ENCODE measurements around the gene E2F8.

Gene E2F8

DNA sequence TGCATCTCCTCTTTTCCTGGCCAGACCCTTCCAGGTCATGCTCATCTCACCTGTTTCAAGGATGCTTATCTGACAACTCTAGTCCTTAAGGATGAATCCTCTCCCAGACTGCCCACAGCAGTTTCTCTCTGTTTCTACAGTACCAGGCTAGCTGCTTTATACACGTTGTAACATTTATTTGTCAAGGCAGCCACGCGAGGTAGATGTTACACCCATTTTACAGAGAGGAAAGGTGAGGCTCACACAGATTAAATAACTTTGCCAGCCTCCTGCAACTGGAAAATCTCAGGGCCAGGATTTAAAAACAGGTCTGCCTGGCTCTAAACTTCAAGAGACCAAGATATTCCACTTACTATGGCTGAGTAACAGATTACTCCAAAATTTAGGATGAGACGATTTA lies 45.7 kb upstream of the E2F8 start:
- no peak overlapping the region for H3K9ac ChIP-seq (ENCODE audit: low read length)
- H3K27me3 ChIP-seq (ENCODE audit: low read depth, low read length) = 0 out of 2 replicates have a peak, but pooled peaks cover 6% of the 10 kb centered on the region
- TF ChIP-seq, protein P1, sequence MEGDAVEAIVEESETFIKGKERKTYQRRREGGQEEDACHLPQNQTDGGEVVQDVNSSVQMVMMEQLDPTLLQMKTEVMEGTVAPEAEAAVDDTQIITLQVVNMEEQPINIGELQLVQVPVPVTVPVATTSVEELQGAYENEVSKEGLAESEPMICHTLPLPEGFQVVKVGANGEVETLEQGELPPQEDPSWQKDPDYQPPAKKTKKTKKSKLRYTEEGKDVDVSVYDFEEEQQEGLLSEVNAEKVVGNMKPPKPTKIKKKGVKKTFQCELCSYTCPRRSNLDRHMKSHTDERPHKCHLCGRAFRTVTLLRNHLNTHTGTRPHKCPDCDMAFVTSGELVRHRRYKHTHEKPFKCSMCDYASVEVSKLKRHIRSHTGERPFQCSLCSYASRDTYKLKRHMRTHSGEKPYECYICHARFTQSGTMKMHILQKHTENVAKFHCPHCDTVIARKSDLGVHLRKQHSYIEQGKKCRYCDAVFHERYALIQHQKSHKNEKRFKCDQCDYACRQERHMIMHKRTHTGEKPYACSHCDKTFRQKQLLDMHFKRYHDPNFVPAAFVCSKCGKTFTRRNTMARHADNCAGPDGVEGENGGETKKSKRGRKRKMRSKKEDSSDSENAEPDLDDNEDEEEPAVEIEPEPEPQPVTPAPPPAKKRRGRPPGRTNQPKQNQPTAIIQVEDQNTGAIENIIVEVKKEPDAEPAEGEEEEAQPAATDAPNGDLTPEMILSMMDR (IDR thresholded peaks at IDR 0.05; ENCODE audit: low read depth, low read length) = no peak
- no peak for TF ChIP-seq EZH2phosphoT487 (IDR thresholded peaks at IDR 0.05; ENCODE audit: low read depth)
- H3K4me3 ChIP-seq (ENCODE audit: low read length) = no peak overlapping the region
- H3K27ac ChIP-seq (ENCODE audit: low read length) = no peak overlapping the region
- H3K36me3 ChIP-seq (replicated peaks; ENCODE audit: low read depth, low read length) = no peaks in the 10 kb centered on the region
- no peaks in the 10 kb centered on the region for H3K4me1 ChIP-seq (ENCODE audit: low read length)
- H3K9me3 ChIP-seq (ENCODE audit: insufficient read depth, low read length) = no peaks in the 10 kb centered on the region
- H4K20me1 ChIP-seq (ENCODE audit: insufficient read depth, low read length) = no peaks in the 10 kb centered on the region
- no peaks in the 10 kb centered on the region for H3K79me2 ChIP-seq (ENCODE audit: low read length)
- no peak overlapping the region for H2AFZ ChIP-seq (ENCODE audit: low read depth, low read length)
- H3K4me2 ChIP-seq (ENCODE audit: low read length) = no peak overlapping the region

DNA sequence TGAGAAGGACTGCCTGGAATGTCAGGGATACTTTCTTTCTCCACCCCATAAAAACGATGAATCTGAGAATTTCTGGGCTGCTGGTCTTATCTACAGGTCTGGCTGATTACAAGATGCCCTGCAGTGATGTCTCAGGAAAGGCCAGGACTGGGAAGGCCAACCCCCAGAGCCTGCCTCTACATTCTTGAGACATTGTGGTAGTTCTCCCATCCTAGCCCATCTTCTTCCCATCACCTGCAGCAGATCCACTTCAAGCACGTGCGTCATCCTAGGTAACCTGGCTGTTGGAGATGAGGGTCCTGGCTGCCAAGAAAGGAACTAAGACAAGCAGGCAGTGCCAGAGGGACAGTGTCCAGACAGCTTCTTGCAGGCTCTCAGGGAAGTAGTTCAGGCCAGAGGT lies 44.1 kb upstream of the E2F8 start:
- no peak overlapping the region for H3K4me2 ChIP-seq (ENCODE audit: low read length)
- H3K36me3 ChIP-seq (replicated peaks; ENCODE audit: low read depth, low read length) = no peaks in the 10 kb centered on the region
- TF ChIP-seq EZH2phosphoT487 (IDR thresholded peaks at IDR 0.05; ENCODE audit: low read depth) = no peak
- TF ChIP-seq, protein P1 (IDR thresholded peaks at IDR 0.05; ENCODE audit: low read depth, low read length) = no peak
- no peak overlapping the region for H2AFZ ChIP-seq (ENCODE audit: low read depth, low read length)
- no peaks in the 10 kb centered on the region for H4K20me1 ChIP-seq (ENCODE audit: insufficient read depth, low read length)
- no peaks in the 10 kb centered on the region for H3K9me3 ChIP-seq (ENCODE audit: insufficient read depth, low read length)
- H3K4me1 ChIP-seq (ENCODE audit: low read length) = no peaks in the 10 kb centered on the region
- no peak overlapping the region for H3K9ac ChIP-seq (ENCODE audit: low read length)
- no peaks in the 10 kb centered on the region for H3K79me2 ChIP-seq (ENCODE audit: low read length)
- H3K4me3 ChIP-seq (ENCODE audit: low read length) = no peak overlapping the region
- no peak overlapping the region for H3K27ac ChIP-seq (ENCODE audit: low read length)
- 0 out of 2 replicates have a peak, but pooled peaks cover 3% of the 10 kb centered on the region for H3K27me3 ChIP-seq (ENCODE audit: low read depth, low read length)

DNA sequence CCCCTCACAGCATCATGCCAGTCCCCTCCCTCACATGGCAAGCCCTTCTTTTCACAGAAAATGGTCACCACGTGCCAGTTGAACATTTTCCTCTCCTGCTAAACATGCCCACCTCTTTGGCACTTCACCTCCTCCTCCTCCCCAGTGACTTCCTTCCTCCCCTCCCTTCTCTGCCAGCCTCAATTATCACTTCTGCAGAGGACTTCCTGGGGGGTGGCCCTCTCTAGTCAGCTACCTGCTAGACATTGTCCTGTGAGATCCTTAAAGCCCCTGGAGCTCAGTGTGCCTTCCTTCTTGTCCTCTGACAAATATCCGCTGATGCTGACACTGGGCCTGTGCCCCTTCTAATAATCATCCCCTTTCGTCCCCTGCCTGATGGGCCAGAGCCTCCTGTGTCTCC lies 43.2 kb upstream of the E2F8 start:
- H3K4me2 ChIP-seq (ENCODE audit: low read length) = no peak overlapping the region
- no peaks in the 10 kb centered on the region for H3K27me3 ChIP-seq (ENCODE audit: low read depth, low read length)
- H3K9me3 ChIP-seq (ENCODE audit: insufficient read depth, low read length) = no peaks in the 10 kb centered on the region
- no peak overlapping the region for H3K9ac ChIP-seq (ENCODE audit: low read length)
- H3K36me3 ChIP-seq (replicated peaks; ENCODE audit: low read depth, low read length) = no peaks in the 10 kb centered on the region
- TF ChIP-seq EZH2phosphoT487 (IDR thresholded peaks at IDR 0.05; ENCODE audit: low read depth) = no peak
- TF ChIP-seq, protein P1 (IDR thresholded peaks at IDR 0.05; ENCODE audit: low read depth, low read length) = no peak
- H4K20me1 ChIP-seq (ENCODE audit: insufficient read depth, low read length) = no peaks in the 10 kb centered on the region
- no peaks in the 10 kb centered on the region for H3K4me1 ChIP-seq (ENCODE audit: low read length)
- H3K27ac ChIP-seq (ENCODE audit: low read length) = no peak overlapping the region
- no peak overlapping the region for H2AFZ ChIP-seq (ENCODE audit: low read depth, low read length)
- no peaks in the 10 kb centered on the region for H3K79me2 ChIP-seq (ENCODE audit: low read length)
- H3K4me3 ChIP-seq (ENCODE audit: low read length) = no peak overlapping the region

DNA sequence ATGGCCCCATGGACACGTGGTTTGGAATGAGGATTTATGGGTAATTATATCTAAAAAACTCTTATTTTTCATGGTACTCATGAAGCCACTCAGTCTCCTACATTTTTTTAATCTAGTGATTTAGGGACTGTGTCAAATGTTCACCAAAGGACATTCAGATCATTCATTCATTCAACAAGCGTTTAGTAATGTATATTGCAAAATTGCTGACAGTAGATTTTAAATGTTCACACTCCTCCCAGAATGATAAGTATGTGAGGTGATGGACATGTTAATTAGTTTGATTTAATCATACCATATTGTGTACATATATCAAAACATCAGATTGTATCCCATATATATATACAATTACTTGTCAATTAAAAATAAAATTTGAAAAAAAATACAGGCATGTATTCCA lies 40.8 kb upstream of the E2F8 start:
- TF ChIP-seq EZH2phosphoT487 (IDR thresholded peaks at IDR 0.05; ENCODE audit: low read depth) = no peak
- TF ChIP-seq, protein P1 (IDR thresholded peaks at IDR 0.05; ENCODE audit: low read depth, low read length) = no peak
- Histone ChIP-seq H3K9me3 (ENCODE audit: insufficient read depth, low read length) (no peaks in the 10 kb centered on the region), H3K36me3 (replicated peaks; ENCODE audit: low read depth, low read length) (no peaks in the 10 kb centered on the region), H3K4me3 (ENCODE audit: low read length) (no peak overlapping the region), H4K20me1 (ENCODE audit: insufficient read depth, low read length) (no peaks in the 10 kb centered on the region), H3K9ac (ENCODE audit: low read length) (no peak overlapping the region), H3K27ac (ENCODE audit: low read length) (no peak overlapping the region), H3K4me2 (ENCODE audit: low read length) (no peak overlapping the region), H3K27me3 (ENCODE audit: low read depth, low read length) (no peaks in the 10 kb centered on the region), H2AFZ (ENCODE audit: low read depth, low read length) (no peak overlapping the region), H3K4me1 (ENCODE audit: low read length) (no peaks in the 10 kb centered on the region), H3K79me2 (ENCODE audit: low read length) (no peaks in the 10 kb centered on the region)

Data from OCI-LY3 (cell line).